Measurements from ENCODE around the gene CLDN6. TPM values are rescaled to one million over a fixed set of nuclear protein-coding genes. Genes with fewer than 3 reads are reported as not detected.
A peak's percentile ranks its signal among the peaks of the same experiment; 100 is the strongest.

Gene CLDN6
- total and polyA plus RNA-seq, 9 of the 15 experiments (the other 6 are each of a cell fraction or from before 2014, with no cell fraction given), result 0.22 to 0.75 (median 0.38) TPM; not detected in 3

- TF ChIP-seq ZNF609 (CRISPR knock-in tag; IDR thresholded peaks at IDR 0.05; ENCODE audit: borderline replicate concordance), result no peak
- TF ChIP-seq RCOR1 (IDR thresholded peaks at IDR 0.05; ENCODE audit: borderline replicate concordance in 1 of 2, low read depth in 2 of 2, low read length in 2 of 2), result 0 out of 4 replicates have a peak, but pooled peaks of 1 of the 2 experiments have one; percentile 3
- no peak for TF ChIP-seq CBX8 (IDR thresholded peaks at IDR 0.05; ENCODE audit: borderline replicate concordance, extremely low read depth, low read depth, low read length, poor library complexity, severe bottlenecking)
- peak in 1 of 2 experiments; percentile 70; a peak in 2 of 4 replicates for TF ChIP-seq MAZ (CRISPR knock-in tag; conservative IDR thresholded peaks at IDR 0.05 in 1 of 2, IDR thresholded peaks at IDR 0.05 in 1 of 2)
- TF ChIP-seq SAP30 (IDR thresholded peaks at IDR 0.05; ENCODE audit: borderline replicate concordance, insufficient read depth, low read depth, low read length, poor library complexity, severe bottlenecking), result peak; percentile 22
- TF ChIP-seq CLOCK (CRISPR knock-in tag; IDR thresholded peaks at IDR 0.05; ENCODE audit: borderline replicate concordance), result no peak
- TF ChIP-seq, protein P1, sequence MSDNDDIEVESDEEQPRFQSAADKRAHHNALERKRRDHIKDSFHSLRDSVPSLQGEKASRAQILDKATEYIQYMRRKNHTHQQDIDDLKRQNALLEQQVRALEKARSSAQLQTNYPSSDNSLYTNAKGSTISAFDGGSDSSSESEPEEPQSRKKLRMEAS (CRISPR knock-in tag; IDR thresholded peaks at IDR 0.05), result peak; percentile 87
- TF ChIP-seq RB1 (IDR thresholded peaks at IDR 0.05; ENCODE audit: low read depth), result peak; percentile 8; the same call in 1 of the 2 replicates
- no peak for TF ChIP-seq BRCA1 (IDR thresholded peaks at IDR 0.05)
- TF ChIP-seq BRCA1 (CRISPR knock-in tag; IDR thresholded peaks at IDR 0.05), result no peak
- no peak for TF ChIP-seq TAF1 (IDR thresholded peaks at IDR 0.05; ENCODE audit: control insufficient read depth, extremely low read depth, insufficient read depth, low read length, severe bottlenecking)
- peak; percentile 32; the same call in 1 of the 2 replicates for TF ChIP-seq FOSL1 (tag; conservative IDR thresholded peaks at IDR 0.05)
- TF ChIP-seq ESRRA (IDR thresholded peaks at IDR 0.05; ENCODE audit: borderline replicate concordance, low read depth), result peak; percentile 8; the same call in 1 of the 2 replicates
- TF ChIP-seq, protein P2, sequence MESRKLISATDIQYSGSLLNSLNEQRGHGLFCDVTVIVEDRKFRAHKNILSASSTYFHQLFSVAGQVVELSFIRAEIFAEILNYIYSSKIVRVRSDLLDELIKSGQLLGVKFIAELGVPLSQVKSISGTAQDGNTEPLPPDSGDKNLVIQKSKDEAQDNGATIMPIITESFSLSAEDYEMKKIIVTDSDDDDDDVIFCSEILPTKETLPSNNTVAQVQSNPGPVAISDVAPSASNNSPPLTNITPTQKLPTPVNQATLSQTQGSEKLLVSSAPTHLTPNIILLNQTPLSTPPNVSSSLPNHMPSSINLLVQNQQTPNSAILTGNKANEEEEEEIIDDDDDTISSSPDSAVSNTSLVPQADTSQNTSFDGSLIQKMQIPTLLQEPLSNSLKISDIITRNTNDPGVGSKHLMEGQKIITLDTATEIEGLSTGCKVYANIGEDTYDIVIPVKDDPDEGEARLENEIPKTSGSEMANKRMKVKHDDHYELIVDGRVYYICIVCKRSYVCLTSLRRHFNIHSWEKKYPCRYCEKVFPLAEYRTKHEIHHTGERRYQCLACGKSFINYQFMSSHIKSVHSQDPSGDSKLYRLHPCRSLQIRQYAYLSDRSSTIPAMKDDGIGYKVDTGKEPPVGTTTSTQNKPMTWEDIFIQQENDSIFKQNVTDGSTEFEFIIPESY (CRISPR knock-in tag; IDR thresholded peaks at IDR 0.05), result no peak
- TF ChIP-seq DNMT1 (IDR thresholded peaks at IDR 0.05), result no peak
- 0 out of 2 replicates have a peak, but pooled peaks have one; percentile 47 for TF ChIP-seq ZNF431 (CRISPR knock-in tag; IDR thresholded peaks at IDR 0.05)
Observed at GRCh38 chr16:3004781-3005284, 13.2 kb downstream of the CLDN6 start (continued).

All from K562 (cell line).